ENCODE measurements around the gene CCL11. TPM values are rescaled to one million over a fixed set of nuclear protein-coding genes. Genes with fewer than 3 reads are reported as not detected.

The CCL11 gene
- total RNA-seq, 1 experiment from 2014 or later = not detected

- no peaks in the 10 kb centered on the region for H3K36me3 Mint-ChIP-seq (ENCODE audit: insufficient read depth, unreplicated experiment)
- POLR2A ChIA-PET = no interaction called here
- no peaks in the 10 kb centered on the region for H3K36me3 ChIP-seq (ENCODE audit: control insufficient read depth, insufficient read depth, low read length)
- no peak overlapping the region for H3K4me3 Mint-ChIP-seq (ENCODE audit: unreplicated experiment)
- intact Hi-C loops (cut with micrococcal nuclease; ENCODE audit: unreplicated experiment) = no loop called here
- no peaks in the 10 kb centered on the region for H3K9me3 ChIP-seq
- CTCF ChIA-PET = no interaction called here
- H3K9me3 Mint-ChIP-seq (ENCODE audit: unreplicated experiment) = no peaks in the 10 kb centered on the region
- no peaks in the 10 kb centered on the region; the same call in none of the 2 replicates for H3K27me3 ChIP-seq (replicated peaks; ENCODE audit: control insufficient read depth, insufficient read depth, low read length)
- TF ChIP-seq CTCF (IDR thresholded peaks at IDR 0.05; ENCODE audit: insufficient read depth in 1 of 2, low read depth in 1 of 2, low read length in 1 of 2, severe bottlenecking in 1 of 2, unreplicated experiment in 1 of 2) = no peak
- H3K4me3 ChIP-seq (ENCODE audit: low read depth, low read length) = no peak overlapping the region
- no peaks in the 10 kb centered on the region for H3K4me1 Mint-ChIP-seq (ENCODE audit: low read depth, unreplicated experiment)
- no peak for DNase-seq
- BruUV-seq (replicated peaks) = no TSS peak
- H3K4me1 ChIP-seq = peaks cover 52% of the 10 kb centered on the region
- H3K27ac Mint-ChIP-seq (ENCODE audit: unreplicated experiment) = no peak overlapping the region
- H3K27me3 Mint-ChIP-seq (ENCODE audit: insufficient read depth, unreplicated experiment) = no peaks in the 10 kb centered on the region
Observed at GRCh38 chr17:34251186-34251585, 34.4 kb upstream of the CCL11 start.

GRCh38 chr17:34252095-34252443 lies 33.5 kb upstream of the CCL11 start:
- Histone ChIP-seq H3K9me3 (no peaks in the 10 kb centered on the region), H3K27me3 (replicated peaks; ENCODE audit: control insufficient read depth, insufficient read depth, low read length) (no peaks in the 10 kb centered on the region; the same call in none of the 2 replicates), H3K4me1 (peaks cover 51% of the 10 kb centered on the region), H3K4me3 (ENCODE audit: low read depth, low read length) (no peak overlapping the region), H3K36me3 (ENCODE audit: control insufficient read depth, insufficient read depth, low read length) (no peaks in the 10 kb centered on the region)
- no peak for DNase-seq
- ChIA-PET CTCF (no interaction called here), POLR2A (no interaction called here)
- no peaks in the 10 kb centered on the region for H3K9me3 Mint-ChIP-seq (ENCODE audit: unreplicated experiment)
- H3K27ac Mint-ChIP-seq (ENCODE audit: unreplicated experiment) = no peak overlapping the region
- TF ChIP-seq CTCF (IDR thresholded peaks at IDR 0.05; ENCODE audit: insufficient read depth in 1 of 2, low read depth in 1 of 2, low read length in 1 of 2, severe bottlenecking in 1 of 2, unreplicated experiment in 1 of 2) = no peak
- H3K4me3 Mint-ChIP-seq (ENCODE audit: unreplicated experiment) = no peak overlapping the region
- no TSS peak for BruUV-seq (replicated peaks)
- intact Hi-C loops (cut with micrococcal nuclease; ENCODE audit: unreplicated experiment) = no loop called here
- H3K36me3 Mint-ChIP-seq (ENCODE audit: insufficient read depth, unreplicated experiment) = no peaks in the 10 kb centered on the region
- H3K27me3 Mint-ChIP-seq (ENCODE audit: insufficient read depth, unreplicated experiment) = no peaks in the 10 kb centered on the region
- no peaks in the 10 kb centered on the region for H3K4me1 Mint-ChIP-seq (ENCODE audit: low read depth, unreplicated experiment)

- no TSS peak for BruUV-seq (replicated peaks)
- no peak overlapping the region for H3K4me3 Mint-ChIP-seq (ENCODE audit: unreplicated experiment)
- H3K9me3 Mint-ChIP-seq (ENCODE audit: unreplicated experiment) = no peaks in the 10 kb centered on the region
- peaks cover 2% of the 10 kb centered on the region for H3K27me3 Mint-ChIP-seq (ENCODE audit: insufficient read depth, unreplicated experiment)
- H3K36me3 ChIP-seq (ENCODE audit: control insufficient read depth, insufficient read depth, low read length) = no peaks in the 10 kb centered on the region
- no peak overlapping the region for H3K4me3 ChIP-seq (ENCODE audit: low read depth, low read length)
- no peak for DNase-seq
- peaks cover 51% of the 10 kb centered on the region for H3K4me1 ChIP-seq
- H3K4me1 Mint-ChIP-seq (ENCODE audit: low read depth, unreplicated experiment) = no peaks in the 10 kb centered on the region
- H3K27me3 ChIP-seq (replicated peaks; ENCODE audit: control insufficient read depth, insufficient read depth, low read length) = no peaks in the 10 kb centered on the region; the same call in none of the 2 replicates
- no peaks in the 10 kb centered on the region for H3K9me3 ChIP-seq
- ChIA-PET CTCF (no interaction called here), POLR2A (no interaction called here)
- TF ChIP-seq CTCF (IDR thresholded peaks at IDR 0.05; ENCODE audit: insufficient read depth in 1 of 2, low read depth in 1 of 2, low read length in 1 of 2, severe bottlenecking in 1 of 2, unreplicated experiment in 1 of 2) = no peak
- intact Hi-C loops (cut with micrococcal nuclease; ENCODE audit: unreplicated experiment) = no loop called here
- no peak overlapping the region for H3K27ac Mint-ChIP-seq (ENCODE audit: unreplicated experiment)
- H3K36me3 Mint-ChIP-seq (ENCODE audit: insufficient read depth, unreplicated experiment) = no peaks in the 10 kb centered on the region
Observed at GRCh38 chr17:34252444-34253138, 33.0 kb upstream of the CCL11 start.
